Amniotic stem cell (primary cell): ENCODE data around the gene SYNRG.
A peak's percentile ranks its signal among the peaks of the same experiment; 100 is the strongest.
"Not testable (repeated sequence)": the region's sequence is repeated elsewhere in the genome, so short reads cannot be mapped to it uniquely, and the experiment has no call there.

Experiments used
- DNase-seq: peaks from one replicate; lab custom pipeline; 2025; lab: John Stamatoyannopoulos, UW

Gene SYNRG

GRCh38 chr17:37609170-37610040 lies at the start of gene SYNRG:
Gene SYNRG, minus strand, starts transcription at chr17:37609418. Its CDS starts 63 bp downstream, at chr17:37609355.
- peak; percentile 93 for DNase-seq

- DNase-seq: no peak
These were observed 48.0 kb upstream of the SYNRG start for GRCh38 chr17:37657202-37657601.

- no peak for DNase-seq
These were observed 42.6 kb upstream of the SYNRG start for GRCh38 chr17:37651849-37652248.

- DNase-seq: peak; percentile 13
These were observed 41.3 kb upstream of the SYNRG start for GRCh38 chr17:37650419-37651003.

- peak; percentile 18 for DNase-seq
These were observed 39.3 kb upstream of the SYNRG start for GRCh38 chr17:37648555-37648954.

- DNase-seq: no peak
These were observed 38.6 kb upstream of the SYNRG start for GRCh38 chr17:37647856-37648255.

GRCh38 chr17:37643869-37644268 lies 34.7 kb upstream of the SYNRG start:
- DNase-seq: no peak

- peak; percentile 76 for DNase-seq
These were observed 34.0 kb upstream of the SYNRG start, which contains the start of gene DDX52 for GRCh38 chr17:37643118-37643766. Gene DDX52, minus strand, starts transcription at chr17:37643446. Its CDS starts 26 bp downstream, at chr17:37643420.

GRCh38 chr17:37642681-37643080 lies 33.5 kb upstream of the SYNRG start:
- peak; percentile 18 for DNase-seq

GRCh38 chr17:37640015-37640414 lies 30.8 kb upstream of the SYNRG start:
- DNase-seq: no peak

- DNase-seq: no peak
These were observed 28.7 kb upstream of the SYNRG start for GRCh38 chr17:37637956-37638355.

GRCh38 chr17:37616430-37616829 lies 7.2 kb upstream of the SYNRG start:
- not testable (repeated sequence) for DNase-seq

GRCh38 chr17:37614823-37615222 lies 5.6 kb upstream of the SYNRG start:
- DNase-seq: no peak

GRCh38 chr17:37614391-37614790 lies 5.2 kb upstream of the SYNRG start:
- DNase-seq: peak; percentile 66

GRCh38 chr17:37610971-37611370 lies 1.8 kb upstream of the SYNRG start:
- DNase-seq: no peak

GRCh38 chr17:37610041-37610420 lies 813 bp upstream of the SYNRG start:
- DNase-seq: not testable (repeated sequence)

GRCh38 chr17:37608351-37609169 lies 658 bp downstream of the SYNRG start:
- DNase-seq: no peak

GRCh38 chr17:37607637-37608331 lies 1.4 kb downstream of the SYNRG start:
- no peak for DNase-seq

GRCh38 chr17:37605813-37606505 lies 3.3 kb downstream of the SYNRG start:
- no peak for DNase-seq

- peak; percentile 22 for DNase-seq
These were observed 4.1 kb downstream of the SYNRG start for GRCh38 chr17:37605081-37605480.

- no peak for DNase-seq
These were observed 4.7 kb downstream of the SYNRG start for GRCh38 chr17:37604556-37604955.
